ENCODE measurements around the gene STK16.

DNA sequence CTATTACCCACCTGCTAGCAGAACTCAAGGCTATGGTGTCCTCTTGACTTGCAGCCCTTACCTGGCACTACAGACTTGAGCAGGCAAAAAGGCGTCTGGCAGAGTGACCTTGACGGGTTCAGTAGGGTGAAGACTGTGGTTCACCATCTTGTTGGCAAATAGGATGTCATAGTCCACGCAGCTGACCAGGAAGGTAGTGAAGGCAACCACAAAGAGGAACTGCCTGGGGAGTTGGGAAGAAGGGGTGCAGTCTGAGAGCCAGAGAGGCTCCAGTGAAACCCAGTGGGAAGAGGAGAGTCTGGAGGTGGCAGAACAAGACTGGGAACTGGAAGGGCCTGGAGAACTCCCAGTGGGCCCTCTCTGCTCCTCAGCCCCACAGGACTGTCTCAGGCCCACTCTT is 19.9 kb upstream of the STK16 start:
- TF ChIP-seq CTCF (IDR thresholded peaks at IDR 0.05): no peak
- no peak for TF ChIP-seq POLR2A (IDR thresholded peaks at IDR 0.05)
